Right ventricle myocardium inferior (tissue), 1 donor: ENCODE measurements around the gene GALNTL6. TPM values are rescaled to one million over a fixed set of nuclear protein-coding genes. Genes with fewer than 3 reads are reported as not detected.

Experiments used
- ATAC-seq: fragments of 200-7000 bp; cut with Tn5 transposase; one replicate; pipeline ENCODE4 v1.9.1; 2020; ENCODE audit warnings: mild to moderate bottlenecking, moderate library complexity
- DNase-seq: peaks from one replicate; pipeline ENCODE4 v3.0.0; 2021; ENCODE audit errors: missing footprints
- intact Hi-C: fragments of 100-400 bp; cut with DNase I; formaldehyde crosslinking; loops from one replicate; pipeline ENCODE4 v1.11.0; 2022
- total RNA-seq: library from RNA; stranded (reverse); fragmentation: NEBNext Ultra II Directional; extraction: Animal tissue kit (Norgen Biotek cat#: 25700); gene quantifications from one replicate; pipeline ENCODE4 v1.2.1, GENCODE V29; 2021
- donor health status: DM: no; HTN: yes; CAD: no; lungs with severe emphysema.

Gene GALNTL6
- total RNA-seq, 1 donor from 2014 or later = not detected

DNA sequence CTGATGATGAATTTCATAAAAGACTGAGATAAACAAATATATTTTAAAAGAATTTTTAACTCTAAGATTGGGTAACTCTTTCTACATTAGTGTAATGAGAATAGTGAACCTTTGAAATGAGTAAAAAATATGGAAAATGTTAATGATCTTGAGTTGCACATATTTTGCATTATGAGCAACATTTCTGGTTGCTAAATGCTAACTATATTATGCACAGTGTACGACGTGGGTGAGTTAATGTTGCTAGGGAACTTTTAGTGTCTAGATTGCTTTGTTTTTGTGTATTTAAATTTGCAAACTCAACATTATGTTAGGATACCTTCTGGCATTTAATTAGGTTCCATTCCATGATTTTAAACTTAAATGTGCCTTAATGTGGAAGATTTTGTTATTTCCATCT, 742.5 kb downstream of the GALNTL6 start:
- ATAC-seq (no peak), DNase-seq (no peak)
- intact Hi-C loops = no loop called here

DNA sequence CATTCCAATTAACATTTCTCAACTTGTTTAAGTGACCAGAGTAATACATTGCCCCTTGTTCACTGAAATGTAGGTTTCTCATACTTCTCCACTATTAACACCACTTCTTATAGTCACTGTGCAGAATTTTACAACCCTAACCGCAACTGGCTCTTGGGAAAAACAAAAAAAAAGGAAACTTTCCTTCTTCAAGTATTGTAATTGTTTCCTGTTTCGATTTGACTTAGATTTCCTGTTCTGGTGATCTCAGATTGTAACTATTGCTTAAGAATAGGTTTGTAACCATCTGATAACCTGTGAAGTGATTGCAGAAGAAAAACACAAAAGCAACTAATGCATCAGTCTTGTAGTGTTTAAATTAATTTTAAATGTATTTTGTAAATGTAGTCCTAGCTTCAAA, 760.7 kb downstream of the GALNTL6 start:
- no peak for DNase-seq
- intact Hi-C loops = no loop called here
- no peak for ATAC-seq

GRCh38 chr4:172578712-172579111, 765.5 kb downstream of the GALNTL6 start:
- no peak for DNase-seq
- intact Hi-C loops = no loop called here
- ATAC-seq = no peak

GRCh38 chr4:172584816-172585215, 771.6 kb downstream of the GALNTL6 start:
- no peak for DNase-seq
- intact Hi-C loops = no loop called here
- ATAC-seq = no peak

DNA sequence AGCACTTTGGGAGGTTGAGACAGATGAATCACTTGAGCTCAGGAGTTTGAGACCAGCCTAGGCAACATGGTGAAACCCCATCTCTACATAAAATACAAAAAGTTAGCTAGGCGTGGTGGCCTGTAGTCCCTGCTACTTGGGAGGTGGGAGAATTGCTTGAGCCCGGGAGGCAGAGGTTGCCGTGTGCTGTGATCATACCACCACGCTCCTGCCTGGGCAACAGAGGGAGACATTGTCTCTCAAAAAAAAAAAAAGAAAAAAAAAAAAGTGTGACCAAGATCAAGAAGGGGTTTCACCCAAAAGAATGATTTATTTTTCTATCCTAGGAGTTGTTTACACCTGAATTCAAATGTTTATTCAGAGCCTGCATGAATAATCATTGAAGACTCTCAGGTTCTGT, 783.0 kb downstream of the GALNTL6 start:
- intact Hi-C loops = no loop called here
- ATAC-seq = no peak
- DNase-seq = no peak

DNA sequence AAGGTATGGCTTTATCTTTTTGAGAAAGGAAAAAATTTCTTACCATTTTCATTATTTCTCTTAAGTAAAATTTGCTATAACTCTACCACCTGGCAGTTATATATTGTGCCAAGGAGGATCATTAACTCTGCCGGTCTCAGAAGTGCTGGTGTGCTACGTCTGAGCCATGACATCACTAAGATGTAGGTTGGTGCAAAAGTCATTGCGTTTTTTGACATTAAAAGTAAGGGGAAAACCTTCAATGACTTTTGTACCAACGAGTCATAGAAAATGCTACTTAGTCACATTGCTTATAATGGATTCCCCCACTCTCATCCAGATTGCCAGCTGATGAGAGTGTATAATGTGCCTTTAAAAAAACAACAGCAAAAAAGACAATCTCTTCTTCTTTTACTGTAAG, 786.4 kb downstream of the GALNTL6 start:
- ATAC-seq (no peak), DNase-seq (no peak)
- intact Hi-C loops = no loop called here

GRCh38 chr4:172601195-172601594, 788.0 kb downstream of the GALNTL6 start:
- ATAC-seq (no peak), DNase-seq (no peak)
- intact Hi-C loops = no loop called here

GRCh38 chr4:172619218-172619617, 806.0 kb downstream of the GALNTL6 start:
- intact Hi-C loops = no loop called here
- no peak for ATAC-seq
- DNase-seq = no peak

- ATAC-seq (no peak), DNase-seq (no peak)
- intact Hi-C loops = no loop called here
Observed at GRCh38 chr4:172619798-172620197, 806.6 kb downstream of the GALNTL6 start.

- no peak for ATAC-seq
- intact Hi-C loops = no loop called here
- no peak for DNase-seq
Observed at GRCh38 chr4:172628263-172628662, 815.1 kb downstream of the GALNTL6 start.

DNA sequence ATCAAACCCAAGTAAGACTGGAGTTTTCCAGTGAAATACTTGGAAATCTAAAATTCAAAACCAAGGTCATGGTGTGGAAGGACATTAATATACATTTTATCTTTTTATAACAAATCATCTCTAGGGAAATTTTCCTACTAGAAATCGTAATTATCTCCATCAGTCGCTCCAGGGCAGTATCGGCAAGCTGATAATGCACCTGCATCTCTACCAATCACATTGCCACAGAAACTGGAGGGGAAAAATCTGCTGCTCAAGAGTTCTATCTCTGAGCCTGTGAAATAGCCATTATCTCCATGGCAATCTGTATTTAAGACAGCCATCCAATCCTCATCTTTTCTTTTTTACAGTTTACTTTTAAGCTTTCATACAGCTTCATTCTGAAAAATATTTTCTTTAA, 817.1 kb downstream of the GALNTL6 start:
- intact Hi-C loops = no loop called here
- DNase-seq (no peak), ATAC-seq (no peak)

GRCh38 chr4:172631832-172632231, 818.6 kb downstream of the GALNTL6 start:
- ATAC-seq (no peak), DNase-seq (no peak)
- intact Hi-C loops = no loop called here

GRCh38 chr4:172648471-172648870, 835.3 kb downstream of the GALNTL6 start:
- DNase-seq (no peak), ATAC-seq (no peak)
- intact Hi-C loops = no loop called here

GRCh38 chr4:172649143-172649542, 835.9 kb downstream of the GALNTL6 start:
- intact Hi-C loops = no loop called here
- ATAC-seq = no peak
- DNase-seq = no peak

DNA sequence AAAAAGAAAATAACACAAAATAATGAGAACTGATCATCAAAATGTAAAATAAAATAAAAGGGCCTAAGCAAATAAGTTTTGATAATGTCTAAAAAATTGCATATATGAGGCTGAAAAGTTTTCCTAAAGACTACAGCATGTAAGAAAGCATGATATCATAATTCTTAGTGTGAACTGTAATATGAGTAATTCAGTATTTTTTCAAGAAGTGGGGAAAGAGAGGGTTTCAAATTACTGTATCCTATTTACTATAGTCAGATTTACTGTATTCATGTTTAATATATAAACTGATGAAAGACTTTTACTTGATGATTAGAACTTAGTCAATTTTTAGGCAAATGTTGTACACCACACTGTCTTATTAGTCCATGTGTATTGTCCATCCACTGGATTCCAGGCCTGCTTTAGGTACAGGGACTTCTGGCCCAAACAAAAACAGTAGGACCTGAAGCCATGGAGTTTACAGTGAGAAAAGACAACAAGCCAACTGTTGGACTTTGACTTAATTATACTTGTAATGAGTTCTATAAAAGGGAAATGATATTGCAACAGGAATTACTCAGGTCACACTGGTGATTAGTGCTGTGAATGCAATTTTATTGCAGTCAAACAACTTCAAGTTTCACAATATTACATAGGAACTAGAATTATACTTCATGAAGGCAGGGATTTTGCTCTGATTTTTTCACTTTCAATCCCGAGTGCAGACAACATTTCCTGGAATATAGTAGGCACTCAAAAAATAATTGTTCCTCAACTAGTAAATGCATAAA, 837.7 kb downstream of the GALNTL6 start:
- no peak for ATAC-seq
- intact Hi-C loops = no loop called here
- no peak for DNase-seq

GRCh38 chr4:172651961-172652360, 838.8 kb downstream of the GALNTL6 start:
- no peak for DNase-seq
- ATAC-seq = no peak

GRCh38 chr4:172652369-172652768, 839.2 kb downstream of the GALNTL6 start:
- intact Hi-C loops = no loop called here
- no peak for ATAC-seq
- no peak for DNase-seq

More at GRCh38 chr4:172651961-172652360, 838.8 kb downstream of the GALNTL6 start:
- intact Hi-C loops = no loop called here

GRCh38 chr4:172653676-172654075, 840.5 kb downstream of the GALNTL6 start:
- DNase-seq (no peak), ATAC-seq (no peak)
- intact Hi-C loops = no loop called here

GRCh38 chr4:172654457-172654856, 841.3 kb downstream of the GALNTL6 start:
- ATAC-seq = no peak
- intact Hi-C loops = no loop called here
- DNase-seq = no peak

GRCh38 chr4:172656055-172656454, 842.9 kb downstream of the GALNTL6 start:
- ATAC-seq (no peak), DNase-seq (no peak)
- intact Hi-C loops = no loop called here

DNA sequence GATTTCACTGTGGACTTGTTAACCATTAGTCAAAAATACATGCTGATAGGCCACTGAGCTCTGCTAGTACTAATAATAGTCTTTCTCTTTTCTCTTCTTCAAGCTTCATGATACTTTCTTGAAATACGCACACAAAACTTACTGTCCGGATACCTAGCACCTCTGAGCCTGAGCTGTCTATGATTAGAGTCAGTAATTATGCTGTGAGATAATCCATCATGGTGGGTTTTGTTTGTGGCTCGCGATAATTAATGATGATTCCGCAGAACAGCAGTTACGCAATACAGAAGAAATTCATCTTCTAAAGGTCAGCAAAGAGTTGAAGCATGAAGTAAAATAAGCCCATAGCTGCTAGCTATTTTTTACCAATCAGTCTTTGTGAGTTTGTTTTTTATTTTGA, 843.9 kb downstream of the GALNTL6 start:
- intact Hi-C loops = no loop called here
- DNase-seq (no peak), ATAC-seq (no peak)
